Measurements from ENCODE around the gene NUDC.
"Not testable (repeated sequence)": the region's sequence is repeated elsewhere in the genome, so short reads cannot be mapped to it uniquely, and the experiment has no call there.

Gene NUDC

GRCh38 chr1:26945138-26945537 is 23.6 kb downstream of the NUDC start:
- H3K36me3 ChIP-seq (ENCODE audit: control insufficient read depth, insufficient read depth, low read length): peaks cover 15% of the 10 kb centered on the region

GRCh38 chr1:26945728-26946127 is 24.2 kb downstream of the NUDC start:
- no peak overlapping the region for H3K4me3 ChIP-seq (ENCODE audit: low read length)
- H3K9ac ChIP-seq (ENCODE audit: low read length): no peak overlapping the region
- peaks cover 15% of the 10 kb centered on the region for H3K36me3 ChIP-seq (ENCODE audit: control insufficient read depth, insufficient read depth, low read length)
- peaks cover 8% of the 10 kb centered on the region for H3K4me1 ChIP-seq (ENCODE audit: control insufficient read depth, insufficient read depth, low read length)
- H3K9me3 ChIP-seq (ENCODE audit: control insufficient read depth, low read length): no peaks in the 10 kb centered on the region
- no peaks in the 10 kb centered on the region for H3K27me3 ChIP-seq (ENCODE audit: control insufficient read depth, insufficient read depth, low read length)

More at GRCh38 chr1:26945138-26945537, 23.6 kb downstream of the NUDC start:
- H3K9ac ChIP-seq (ENCODE audit: low read length): no peak overlapping the region
- peaks cover 2% of the 10 kb centered on the region for H3K4me1 ChIP-seq (ENCODE audit: control insufficient read depth, insufficient read depth, low read length)
- H3K27me3 ChIP-seq (ENCODE audit: control insufficient read depth, insufficient read depth, low read length): no peaks in the 10 kb centered on the region
- H3K9me3 ChIP-seq (ENCODE audit: control insufficient read depth, low read length): no peaks in the 10 kb centered on the region
- no peak overlapping the region for H3K4me3 ChIP-seq (ENCODE audit: low read length)

GRCh38 chr1:26946270-26946669 is 24.7 kb downstream of the NUDC start:
- Histone ChIP-seq H3K9me3 (ENCODE audit: control insufficient read depth, low read length) (no peaks in the 10 kb centered on the region), H3K27me3 (ENCODE audit: control insufficient read depth, insufficient read depth, low read length) (no peaks in the 10 kb centered on the region), H3K9ac (ENCODE audit: low read length) (no peak overlapping the region), H3K4me1 (ENCODE audit: control insufficient read depth, insufficient read depth, low read length) (peaks cover 12% of the 10 kb centered on the region), H3K4me3 (ENCODE audit: low read length) (no peak overlapping the region), H3K36me3 (ENCODE audit: control insufficient read depth, insufficient read depth, low read length) (peaks cover 15% of the 10 kb centered on the region)

- H3K9ac ChIP-seq (ENCODE audit: low read length); H3K4me3 ChIP-seq (ENCODE audit: low read length); H3K9me3 ChIP-seq (ENCODE audit: control insufficient read depth, low read length); H3K36me3 ChIP-seq (ENCODE audit: control insufficient read depth, insufficient read depth, low read length); H3K27me3 ChIP-seq (ENCODE audit: control insufficient read depth, insufficient read depth, low read length): not testable (repeated sequence)
- peaks cover 17% of the 10 kb centered on the region for H3K4me1 ChIP-seq (ENCODE audit: control insufficient read depth, insufficient read depth, low read length)
Measured at GRCh38 chr1:26948725-26949057, 27.1 kb downstream of the NUDC start.

- Histone ChIP-seq H3K9ac (ENCODE audit: low read length) (no peak overlapping the region), H3K27me3 (ENCODE audit: control insufficient read depth, insufficient read depth, low read length) (no peaks in the 10 kb centered on the region), H3K36me3 (ENCODE audit: control insufficient read depth, insufficient read depth, low read length) (no peaks in the 10 kb centered on the region), H3K4me1 (ENCODE audit: control insufficient read depth, insufficient read depth, low read length) (peaks cover 17% of the 10 kb centered on the region), H3K9me3 (ENCODE audit: control insufficient read depth, low read length) (no peaks in the 10 kb centered on the region), H3K4me3 (ENCODE audit: low read length) (no peak overlapping the region)
Measured at GRCh38 chr1:26949266-26949925, 27.9 kb downstream of the NUDC start.

- no peaks in the 10 kb centered on the region for H3K9me3 ChIP-seq (ENCODE audit: control insufficient read depth, low read length)
- H3K9ac ChIP-seq (ENCODE audit: low read length): no peak overlapping the region
- H3K36me3 ChIP-seq (ENCODE audit: control insufficient read depth, insufficient read depth, low read length): no peaks in the 10 kb centered on the region
- H3K4me3 ChIP-seq (ENCODE audit: low read length): no peak overlapping the region
- no peaks in the 10 kb centered on the region for H3K27me3 ChIP-seq (ENCODE audit: control insufficient read depth, insufficient read depth, low read length)
- H3K4me1 ChIP-seq (ENCODE audit: control insufficient read depth, insufficient read depth, low read length): peaks cover 17% of the 10 kb centered on the region
Measured at GRCh38 chr1:26949926-26950319, 28.4 kb downstream of the NUDC start.

- Histone ChIP-seq H3K9ac (ENCODE audit: low read length) (no peak overlapping the region), H3K4me1 (ENCODE audit: control insufficient read depth, insufficient read depth, low read length) (peaks cover 17% of the 10 kb centered on the region), H3K27me3 (ENCODE audit: control insufficient read depth, insufficient read depth, low read length) (no peaks in the 10 kb centered on the region), H3K9me3 (ENCODE audit: control insufficient read depth, low read length) (no peaks in the 10 kb centered on the region), H3K4me3 (ENCODE audit: low read length) (no peak overlapping the region), H3K36me3 (ENCODE audit: control insufficient read depth, insufficient read depth, low read length) (no peaks in the 10 kb centered on the region)
Measured at GRCh38 chr1:26950602-26951001, 29.1 kb downstream of the NUDC start.

- Histone ChIP-seq H3K9me3 (ENCODE audit: control insufficient read depth, low read length) (no peaks in the 10 kb centered on the region), H3K4me3 (ENCODE audit: low read length) (no peak overlapping the region), H3K4me1 (ENCODE audit: control insufficient read depth, insufficient read depth, low read length) (peaks cover 17% of the 10 kb centered on the region), H3K9ac (ENCODE audit: low read length) (no peak overlapping the region), H3K36me3 (ENCODE audit: control insufficient read depth, insufficient read depth, low read length) (no peaks in the 10 kb centered on the region), H3K27me3 (ENCODE audit: control insufficient read depth, insufficient read depth, low read length) (no peaks in the 10 kb centered on the region)
Measured at GRCh38 chr1:26951216-26951615, 29.7 kb downstream of the NUDC start.

GRCh38 chr1:26951821-26952497 is 30.4 kb downstream of the NUDC start:
- Histone ChIP-seq H3K9me3 (ENCODE audit: control insufficient read depth, low read length) (no peaks in the 10 kb centered on the region), H3K36me3 (ENCODE audit: control insufficient read depth, insufficient read depth, low read length) (no peaks in the 10 kb centered on the region), H3K27me3 (ENCODE audit: control insufficient read depth, insufficient read depth, low read length) (no peaks in the 10 kb centered on the region), H3K4me1 (ENCODE audit: control insufficient read depth, insufficient read depth, low read length) (peaks cover 17% of the 10 kb centered on the region), H3K4me3 (ENCODE audit: low read length) (no peak overlapping the region), H3K9ac (ENCODE audit: low read length) (no peak overlapping the region)

- H3K9me3 ChIP-seq (ENCODE audit: control insufficient read depth, low read length): no peaks in the 10 kb centered on the region
- no peak overlapping the region for H3K9ac ChIP-seq (ENCODE audit: low read length)
- peaks cover 17% of the 10 kb centered on the region for H3K4me1 ChIP-seq (ENCODE audit: control insufficient read depth, insufficient read depth, low read length)
- no peaks in the 10 kb centered on the region for H3K36me3 ChIP-seq (ENCODE audit: control insufficient read depth, insufficient read depth, low read length)
- no peak overlapping the region for H3K4me3 ChIP-seq (ENCODE audit: low read length)
- no peaks in the 10 kb centered on the region for H3K27me3 ChIP-seq (ENCODE audit: control insufficient read depth, insufficient read depth, low read length)
Measured at GRCh38 chr1:26953374-26953773, 31.8 kb downstream of the NUDC start.

- Histone ChIP-seq H3K27me3 (ENCODE audit: control insufficient read depth, insufficient read depth, low read length) (peaks cover 14% of the 10 kb centered on the region), H3K9me3 (ENCODE audit: control insufficient read depth, low read length) (no peaks in the 10 kb centered on the region), H3K4me1 (ENCODE audit: control insufficient read depth, insufficient read depth, low read length) (peaks cover 19% of the 10 kb centered on the region), H3K36me3 (ENCODE audit: control insufficient read depth, insufficient read depth, low read length) (no peaks in the 10 kb centered on the region), H3K4me3 (ENCODE audit: low read length) (no peak overlapping the region), H3K9ac (ENCODE audit: low read length) (no peak overlapping the region)
Measured at GRCh38 chr1:26956321-26956720, 34.8 kb downstream of the NUDC start.

GRCh38 chr1:26957306-26957705 is 35.8 kb downstream of the NUDC start:
- Histone ChIP-seq H3K27me3 (ENCODE audit: control insufficient read depth, insufficient read depth, low read length) (peaks cover 14% of the 10 kb centered on the region), H3K9me3 (ENCODE audit: control insufficient read depth, low read length) (no peaks in the 10 kb centered on the region), H3K4me1 (ENCODE audit: control insufficient read depth, insufficient read depth, low read length) (peaks cover 20% of the 10 kb centered on the region), H3K4me3 (ENCODE audit: low read length) (no peak overlapping the region), H3K36me3 (ENCODE audit: control insufficient read depth, insufficient read depth, low read length) (no peaks in the 10 kb centered on the region), H3K9ac (ENCODE audit: low read length) (no peak overlapping the region)

Measured in mucosa of stomach (tissue), 1 donor.